Esophagus muscularis mucosa (tissue), 4 donors: ENCODE results near the gene POLK. TPM values are rescaled to one million over a fixed set of nuclear protein-coding genes. Genes with fewer than 3 reads are reported as not detected.

ENCODE experiments used
- DNase-seq: peaks from one replicate; pipeline ENCODE4 v3.0.0-alpha.2; 2017; ENCODE audit errors: extremely low spot score
- H3K27ac ChIP-seq, 4 donors: fragments of 200-600 bp; sonication (generic); replicated peaks in 1 of 4; 1 replicate in 3 of 4; 2 replicates in 1 of 4; pipeline ENCODE4 v1.5.1; 2016 to 2019; ENCODE audit warnings: mild to moderate bottlenecking in 1 of 4
- H3K27me3 ChIP-seq, 4 donors: fragments of 200-600 bp; sonication (generic); one replicate each; pipeline versions ENCODE4 v1.5.1 to v1.6.0; 2016 to 2019
- H3K36me3 ChIP-seq, 4 donors: fragments of 200-600 bp; sonication (generic); one replicate each; pipeline ENCODE4 v1.5.1; 2016 to 2019
- H3K4me1 ChIP-seq, 4 donors: fragments of 200-600 bp; sonication (generic); one replicate each; pipeline ENCODE4 v1.5.1; 2016 to 2019
- H3K4me3 ChIP-seq, 4 donors: fragments of 200-600 bp; sonication (generic); 1 replicate in 2 of 4; 2 replicates in 2 of 4; pipeline ENCODE4 v1.5.1; 2016 to 2019; ENCODE audit warnings: mild to moderate bottlenecking in 4 of 4, moderate library complexity in 1 of 4
- H3K9me3 ChIP-seq, 4 donors: fragments of 200-600 bp; sonication (generic); 1 replicate in 3 of 4; 2 replicates in 1 of 4; pipeline ENCODE4 v1.5.1; 2016 to 2019
- EP300 ChIP-seq: sonication (generic); formaldehyde crosslinking; IDR thresholded peaks from one replicate; pipeline ENCODE4 v1.6.1; 2017; ENCODE audit warnings: antibody characterized with exemption
- POLR2A ChIP-seq: fragments of 450-650 bp; IDR thresholded peaks from one replicate; pipeline ENCODE4 v1.6.1; 2017; ENCODE audit warnings: antibody characterized with exemption, moderate library complexity, mild to moderate bottlenecking, low read depth
- POLR2AphosphoS5 ChIP-seq, 2 donors: sonication (generic); formaldehyde crosslinking; IDR thresholded peaks; one replicate each; pipeline ENCODE4 v1.6.1; 2017; ENCODE audit warnings: antibody characterized with exemption in 2 of 2
- WGBS: methylation state at CpG from one replicate; pipeline ENCODE4 v1.1.5; 2018; 5-methylcytosine and 5-hydroxymethylcytosine counted together
- intact Hi-C: fragments of 100-400 bp; cut with DNase I; formaldehyde crosslinking; loops from one replicate; pipeline ENCODE4 v1.15.1; 2023
- total RNA-seq, 4 donors: library from RNA; depleted of rRNA; stranded (reverse); fragments of >200 nt; gene quantifications; one replicate each; pipeline versions ENCODE4 v1.1.0 to v1.2.1, GENCODE V29; 2016
- TF ChIP-seq, protein P1 (sequence below), 3 experiments: fragments of 200-600 bp in 2 of 3; fragments of 450-650 bp in 1 of 3; sonication (generic) in 2 of 3; IDR thresholded peaks; one replicate each; pipeline ENCODE4 v1.5.1; 2017 to 2019; ENCODE audit warnings: antibody characterized with exemption in 3 of 3, mild to moderate bottlenecking in 2 of 3, moderate library complexity in 1 of 3

Gene POLK
- total RNA-seq, 4 donors from 2014 or later, result 22.6 to 37.0 (median 32.3) TPM

DNA sequence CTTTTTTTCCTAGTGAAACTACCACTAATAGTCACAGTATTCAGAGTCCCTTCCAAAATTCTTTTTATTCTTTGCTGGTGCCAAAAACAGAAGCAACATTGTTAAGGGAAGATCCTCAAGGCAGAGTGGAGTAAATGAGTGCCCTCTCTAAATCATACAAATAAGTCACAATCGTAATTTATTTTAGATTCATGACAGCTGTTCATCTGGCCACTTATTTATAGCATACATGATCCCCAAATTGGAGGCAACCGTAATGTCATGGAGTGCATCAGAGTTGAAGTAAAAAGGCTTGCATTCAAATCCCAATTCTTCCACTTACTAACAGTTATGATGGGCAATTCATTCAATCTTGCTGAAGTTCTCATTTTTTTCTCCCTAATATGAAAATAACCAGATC, 33.4 kb downstream of the POLK start:
- Histone ChIP-seq H3K9me3 (no peaks in the 10 kb centered on the region), H3K36me3 (peaks cover 0 to 19% (median 5%) of the 10 kb centered on the region in 4 donors), H3K27me3 (no peaks in the 10 kb centered on the region), H3K27ac (no peak overlapping the region), H3K4me3 (no peak overlapping the region), H3K4me1 (peaks cover 0 to 6% (median 0%) of the 10 kb centered on the region in 4 donors)
- TF ChIP-seq POLR2AphosphoS5 (IDR thresholded peaks at IDR 0.05), result no peak
- TF ChIP-seq, protein P1, sequence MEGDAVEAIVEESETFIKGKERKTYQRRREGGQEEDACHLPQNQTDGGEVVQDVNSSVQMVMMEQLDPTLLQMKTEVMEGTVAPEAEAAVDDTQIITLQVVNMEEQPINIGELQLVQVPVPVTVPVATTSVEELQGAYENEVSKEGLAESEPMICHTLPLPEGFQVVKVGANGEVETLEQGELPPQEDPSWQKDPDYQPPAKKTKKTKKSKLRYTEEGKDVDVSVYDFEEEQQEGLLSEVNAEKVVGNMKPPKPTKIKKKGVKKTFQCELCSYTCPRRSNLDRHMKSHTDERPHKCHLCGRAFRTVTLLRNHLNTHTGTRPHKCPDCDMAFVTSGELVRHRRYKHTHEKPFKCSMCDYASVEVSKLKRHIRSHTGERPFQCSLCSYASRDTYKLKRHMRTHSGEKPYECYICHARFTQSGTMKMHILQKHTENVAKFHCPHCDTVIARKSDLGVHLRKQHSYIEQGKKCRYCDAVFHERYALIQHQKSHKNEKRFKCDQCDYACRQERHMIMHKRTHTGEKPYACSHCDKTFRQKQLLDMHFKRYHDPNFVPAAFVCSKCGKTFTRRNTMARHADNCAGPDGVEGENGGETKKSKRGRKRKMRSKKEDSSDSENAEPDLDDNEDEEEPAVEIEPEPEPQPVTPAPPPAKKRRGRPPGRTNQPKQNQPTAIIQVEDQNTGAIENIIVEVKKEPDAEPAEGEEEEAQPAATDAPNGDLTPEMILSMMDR (IDR thresholded peaks at IDR 0.05), result no peak
- TF ChIP-seq POLR2A, result no peak
- intact Hi-C loops, result no loop called here
- WGBS, result 88% methylated on average over 2 of the region's 2 CpGs
- DNase-seq, result no peak

DNA sequence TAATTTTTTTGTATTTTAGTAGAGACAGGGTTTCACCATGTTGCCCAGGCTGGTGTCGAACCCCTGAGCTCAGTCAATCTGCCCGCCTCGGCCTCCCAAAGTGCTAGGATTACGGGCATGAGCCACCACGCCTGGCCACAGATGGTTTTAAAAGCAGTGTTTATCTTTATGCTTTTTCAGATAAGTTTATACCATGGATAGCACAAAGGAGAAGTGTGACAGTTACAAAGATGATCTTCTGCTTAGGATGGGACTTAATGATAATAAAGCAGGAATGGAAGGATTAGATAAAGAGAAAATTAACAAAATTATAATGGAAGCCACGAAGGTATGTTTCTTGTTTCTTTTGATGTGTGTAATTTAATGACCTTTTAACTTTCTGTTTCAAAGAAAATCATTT, 35.1 kb downstream of the POLK start:
- 95% methylated on average over 6 of the region's 6 CpGs for WGBS
- Histone ChIP-seq H3K4me1 (peaks cover 0 to 6% (median 0%) of the 10 kb centered on the region in 4 donors), H3K4me3 (no peak overlapping the region), H3K27me3 (no peaks in the 10 kb centered on the region), H3K36me3 (peaks cover 0 to 10% (median 4%) of the 10 kb centered on the region in 4 donors), H3K27ac (no peak overlapping the region), H3K9me3 (no peaks in the 10 kb centered on the region)
- DNase-seq, result no peak
- intact Hi-C loops, result no loop called here
- TF ChIP-seq, protein P1 (IDR thresholded peaks at IDR 0.05), result no peak
- TF ChIP-seq POLR2A, result no peak
- TF ChIP-seq POLR2AphosphoS5 (IDR thresholded peaks at IDR 0.05), result no peak
- no peak for TF ChIP-seq EP300

DNA sequence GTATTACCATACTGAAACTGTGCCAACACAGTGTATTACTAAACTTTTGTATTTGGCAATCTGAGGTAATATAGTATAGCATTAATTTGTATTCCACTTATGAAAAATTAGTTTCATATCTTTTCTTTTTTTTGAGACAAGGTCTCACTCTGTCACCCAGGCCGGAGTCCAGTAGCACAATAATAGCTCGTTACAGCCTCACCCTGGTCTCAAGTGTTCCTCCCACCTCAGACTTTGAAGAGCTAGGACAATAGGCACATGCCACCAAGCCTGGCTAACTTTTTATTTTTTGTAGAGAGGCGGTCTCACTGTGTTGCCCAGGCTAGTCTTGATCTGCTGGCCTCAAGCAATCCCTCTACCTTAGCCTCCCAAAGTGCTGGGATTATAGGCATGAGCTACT, 36.1 kb downstream of the POLK start:
- H3K27me3 ChIP-seq, result no peaks in the 10 kb centered on the region
- WGBS, result 94% methylated on average over 3 of the region's 3 CpGs
- no peak for DNase-seq
- H3K36me3 ChIP-seq, result peaks cover 0 to 15% (median 10%) of the 10 kb centered on the region in 4 donors
- TF ChIP-seq EP300 (no peak), POLR2AphosphoS5 (IDR thresholded peaks at IDR 0.05) (no peak), POLR2A (no peak)
- TF ChIP-seq, protein P1 (IDR thresholded peaks at IDR 0.05), result no peak
- no peak overlapping the region for H3K4me3 ChIP-seq
- no peak overlapping the region for H3K27ac ChIP-seq
- peaks cover 0 to 6% (median 0%) of the 10 kb centered on the region in 4 donors for H3K4me1 ChIP-seq
- intact Hi-C loops, result no loop called here
- no peaks in the 10 kb centered on the region for H3K9me3 ChIP-seq

DNA sequence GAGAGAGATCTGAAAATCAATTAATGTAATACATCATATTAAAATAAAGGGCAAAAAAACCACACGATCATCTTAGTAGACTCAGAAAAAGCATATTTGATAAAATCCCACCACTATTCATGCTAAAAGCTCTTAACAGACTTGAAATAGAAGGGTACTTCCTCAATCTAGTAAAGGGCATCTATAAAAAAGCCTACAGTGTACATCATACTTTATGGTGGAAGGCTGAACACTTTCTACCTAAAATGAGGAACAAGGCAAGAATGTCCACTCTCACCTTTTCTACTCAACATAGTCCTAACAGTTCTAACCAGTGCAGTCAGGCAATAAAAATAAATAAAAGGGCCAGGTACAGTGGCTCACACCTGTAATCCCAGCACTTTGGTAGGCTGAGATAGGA, 38.9 kb downstream of the POLK start:
- DNase-seq, result no peak
- no peak overlapping the region for H3K4me3 ChIP-seq
- no peaks in the 10 kb centered on the region for H3K9me3 ChIP-seq
- H3K4me1 ChIP-seq, result no peaks in the 10 kb centered on the region
- intact Hi-C loops, result no loop called here
- no peaks in the 10 kb centered on the region for H3K27me3 ChIP-seq
- TF ChIP-seq, protein P1 (IDR thresholded peaks at IDR 0.05), result no peak
- no peak for TF ChIP-seq POLR2A
- no peak for TF ChIP-seq POLR2AphosphoS5 (IDR thresholded peaks at IDR 0.05)
- WGBS, result 100% methylated on average over 1 of the region's 1 CpG
- peaks cover 12 to 29% (median 23%) of the 10 kb centered on the region in 4 donors for H3K36me3 ChIP-seq
- no peak overlapping the region for H3K27ac ChIP-seq

DNA sequence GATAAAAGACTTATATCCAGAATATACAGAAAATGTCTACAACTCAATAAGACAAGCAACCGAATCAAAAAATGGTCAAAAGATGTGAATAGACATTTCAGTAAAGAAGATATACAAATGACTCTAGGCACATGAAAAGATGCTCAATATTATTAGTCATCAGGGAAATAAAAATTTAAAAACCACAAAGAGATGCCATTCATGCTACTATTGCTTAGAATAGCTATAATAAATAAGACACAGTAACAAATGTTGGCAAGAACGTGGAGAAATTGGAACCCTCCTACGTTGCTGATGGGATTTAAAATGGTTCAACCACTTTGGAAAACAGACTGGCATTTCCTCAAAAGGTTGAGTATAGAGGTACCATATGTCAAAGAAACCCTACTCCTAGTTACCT, 39.8 kb downstream of the POLK start:
- 85% methylated on average over 3 of the region's 3 CpGs for WGBS

More for the DNA sequence above, 39.8 kb downstream of the POLK start:
- Histone ChIP-seq H3K4me3 (no peak overlapping the region), H3K27me3 (no peaks in the 10 kb centered on the region), H3K27ac (no peak overlapping the region), H3K9me3 (no peaks in the 10 kb centered on the region), H3K4me1 (no peaks in the 10 kb centered on the region), H3K36me3 (peaks cover 12 to 35% (median 23%) of the 10 kb centered on the region in 4 donors)
- intact Hi-C loops, result no loop called here
- TF ChIP-seq, protein P1 (IDR thresholded peaks at IDR 0.05), result no peak
- TF ChIP-seq EP300 (no peak), POLR2A (no peak), POLR2AphosphoS5 (IDR thresholded peaks at IDR 0.05) (no peak)
- DNase-seq, result no peak
